Ovary (tissue), 3 donors: ENCODE results near the gene GNPTAB.

Experiments used
- CTCF ChIP-seq, 3 donors: fragments of 450-650 bp in 2 of 3; fragments of 200-600 bp in 1 of 3; IDR thresholded peaks; one replicate each; pipeline versions ENCODE4 v1.5.1 to v1.8.0; 2016 to 2022; ENCODE audit warnings: antibody characterized with exemption in 3 of 3, mild to moderate bottlenecking in 1 of 3
- EP300 ChIP-seq: sonication (generic); formaldehyde crosslinking; IDR thresholded peaks from one replicate; pipeline ENCODE4 v1.6.1; 2017; ENCODE audit warnings: antibody characterized with exemption
- POLR2A ChIP-seq: fragments of 450-650 bp; IDR thresholded peaks from one replicate; pipeline ENCODE4 v1.6.1; 2017; ENCODE audit warnings: antibody characterized with exemption, mild to moderate bottlenecking, moderate library complexity
- donor health status: DM: no; HTN: no; CAD: no.

- no peak for TF ChIP-seq CTCF (IDR thresholded peaks at IDR 0.05)
- TF ChIP-seq POLR2A: no peak
- no peak for TF ChIP-seq EP300
Measured at GRCh38 chr12:101782273-101782731, 48.5 kb downstream of the GNPTAB start.
